ENCODE measurements around the gene FAXDC2.

The FAXDC2 gene

DNA sequence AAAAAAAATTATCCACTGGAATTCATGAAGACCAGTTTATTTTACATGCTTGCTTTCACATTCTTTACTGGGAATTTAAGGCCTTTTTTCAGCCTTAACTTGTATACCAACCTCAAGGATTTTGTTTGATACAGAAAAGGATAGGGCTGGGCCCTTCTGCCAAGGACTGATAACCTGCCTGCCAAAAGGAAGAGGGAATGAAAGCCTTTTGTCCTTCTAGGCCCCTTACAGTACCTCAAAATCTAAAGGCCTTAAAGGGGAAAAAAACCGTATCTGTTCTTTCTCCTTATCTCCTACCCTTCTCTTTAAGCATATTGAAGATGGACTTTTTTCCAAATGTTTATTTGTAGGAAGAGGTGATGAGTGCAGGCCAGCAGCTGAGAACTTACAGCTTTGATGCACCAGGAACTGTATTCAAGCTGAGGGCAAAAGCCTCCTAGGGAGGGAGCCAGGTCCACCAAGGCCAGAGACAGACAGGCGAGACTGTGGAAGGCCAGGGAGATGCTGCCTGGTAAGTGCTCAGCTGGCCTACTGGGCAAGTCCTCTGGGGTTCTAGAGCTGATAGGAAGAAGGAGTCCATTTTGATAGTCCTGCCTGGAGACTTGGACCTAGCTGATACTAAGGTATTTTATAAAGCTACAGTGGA lies 31.8 kb downstream of the FAXDC2 start:
- no peak for DNase-seq
- peak overlapping the region; percentile 3 to 22 for H3K27ac ChIP-seq
- peaks cover 55 to 100% (median 79%) of the 10 kb centered on the region in 3 donors for H3K36me3 ChIP-seq

DNA sequence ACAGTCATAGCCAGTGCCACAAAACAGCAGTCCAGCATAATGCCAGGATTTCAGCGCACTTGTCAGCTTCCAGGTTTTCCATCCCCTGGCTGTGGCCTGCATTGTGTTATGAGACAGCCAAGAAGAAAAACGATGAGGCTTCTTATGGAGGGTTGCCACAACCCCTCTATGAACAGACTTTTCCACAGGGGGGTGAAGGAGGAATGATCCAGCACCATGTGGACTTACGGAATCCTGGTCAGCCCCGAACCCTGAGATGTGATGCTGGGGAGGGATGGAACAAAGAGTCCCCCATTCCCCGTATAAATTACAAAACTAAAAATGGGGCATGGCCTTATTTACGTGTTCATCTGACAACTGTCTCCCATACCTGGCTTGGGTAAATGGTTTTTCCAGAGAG lies 32.6 kb downstream of the FAXDC2 start:
- intact Hi-C loops (cut with DNase I; ENCODE audit: low total_unique reads) = loop anchor here (10.0 kb wide), 1 partner anchor 133 kb away; no protein-coding TSS in a partner anchor
- DNase-seq = no peak
- H3K4me1 ChIP-seq = no peaks in the 10 kb centered on the region
- TF ChIP-seq, protein P1, sequence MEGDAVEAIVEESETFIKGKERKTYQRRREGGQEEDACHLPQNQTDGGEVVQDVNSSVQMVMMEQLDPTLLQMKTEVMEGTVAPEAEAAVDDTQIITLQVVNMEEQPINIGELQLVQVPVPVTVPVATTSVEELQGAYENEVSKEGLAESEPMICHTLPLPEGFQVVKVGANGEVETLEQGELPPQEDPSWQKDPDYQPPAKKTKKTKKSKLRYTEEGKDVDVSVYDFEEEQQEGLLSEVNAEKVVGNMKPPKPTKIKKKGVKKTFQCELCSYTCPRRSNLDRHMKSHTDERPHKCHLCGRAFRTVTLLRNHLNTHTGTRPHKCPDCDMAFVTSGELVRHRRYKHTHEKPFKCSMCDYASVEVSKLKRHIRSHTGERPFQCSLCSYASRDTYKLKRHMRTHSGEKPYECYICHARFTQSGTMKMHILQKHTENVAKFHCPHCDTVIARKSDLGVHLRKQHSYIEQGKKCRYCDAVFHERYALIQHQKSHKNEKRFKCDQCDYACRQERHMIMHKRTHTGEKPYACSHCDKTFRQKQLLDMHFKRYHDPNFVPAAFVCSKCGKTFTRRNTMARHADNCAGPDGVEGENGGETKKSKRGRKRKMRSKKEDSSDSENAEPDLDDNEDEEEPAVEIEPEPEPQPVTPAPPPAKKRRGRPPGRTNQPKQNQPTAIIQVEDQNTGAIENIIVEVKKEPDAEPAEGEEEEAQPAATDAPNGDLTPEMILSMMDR (IDR thresholded peaks at IDR 0.05) = no peak
- H3K9me3 ChIP-seq = no peaks in the 10 kb centered on the region
- no peak overlapping the region for H3K4me3 ChIP-seq
- peak overlapping the region in 1 of 2 donors; percentile 22 for H3K27ac ChIP-seq
- H3K36me3 ChIP-seq = peaks cover 54 to 100% (median 79%) of the 10 kb centered on the region in 3 donors
- H3K27me3 ChIP-seq = no peaks in the 10 kb centered on the region

More for the DNA sequence above, 31.8 kb downstream of the FAXDC2 start:
- no peaks in the 10 kb centered on the region for H3K27me3 ChIP-seq
- H3K4me3 ChIP-seq = no peak overlapping the region
- intact Hi-C loops (cut with DNase I; ENCODE audit: low total_unique reads) = loop anchor here (10.0 kb wide), 1 partner anchor 134 kb away; no protein-coding TSS in a partner anchor
- no peaks in the 10 kb centered on the region for H3K9me3 ChIP-seq
- H3K4me1 ChIP-seq = no peaks in the 10 kb centered on the region
- TF ChIP-seq, protein P1 (IDR thresholded peaks at IDR 0.05) = no peak

DNA sequence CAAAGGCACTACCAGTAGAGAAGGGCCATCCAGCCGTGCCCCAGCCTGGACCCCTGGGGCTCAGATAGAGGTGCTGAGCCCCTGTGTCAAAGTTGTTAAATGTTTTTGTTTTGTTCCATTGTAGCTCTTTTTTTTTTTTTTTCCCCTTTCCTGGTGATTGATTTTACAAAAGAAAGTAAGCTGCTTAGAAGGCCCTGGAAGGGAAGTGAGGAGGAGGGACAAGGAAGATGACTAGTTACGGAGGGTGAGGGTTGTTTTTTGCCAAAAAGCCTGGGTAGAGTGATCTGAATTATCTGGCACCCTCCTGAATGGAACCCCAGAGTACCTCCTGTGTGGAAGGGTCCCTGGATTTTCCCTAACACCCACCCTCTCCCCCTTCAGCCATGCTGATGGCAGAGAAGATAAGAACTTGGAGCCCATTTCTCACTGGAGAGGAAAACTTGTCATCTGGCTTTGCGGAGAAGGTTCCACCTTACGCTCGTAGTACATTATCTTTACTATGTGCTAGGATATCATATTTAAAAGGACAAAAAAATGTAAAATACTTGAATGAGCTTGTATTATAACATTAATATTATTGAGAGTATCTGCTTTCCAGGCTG lies 33.4 kb downstream of the FAXDC2 start:
- peaks cover 49 to 100% (median 78%) of the 10 kb centered on the region in 3 donors for H3K36me3 ChIP-seq
- H3K9me3 ChIP-seq = no peaks in the 10 kb centered on the region
- H3K4me3 ChIP-seq = no peak overlapping the region
- no peaks in the 10 kb centered on the region for H3K27me3 ChIP-seq
- TF ChIP-seq, protein P1 (IDR thresholded peaks at IDR 0.05) = no peak
- peak overlapping the region in 1 of 2 donors; percentile 14 for H3K27ac ChIP-seq
- intact Hi-C loops (cut with DNase I; ENCODE audit: low total_unique reads) = loop anchor here (10.0 kb wide), 1 partner anchor 132 kb away; no protein-coding TSS in a partner anchor
- no peak for DNase-seq
- H3K4me1 ChIP-seq = no peaks in the 10 kb centered on the region

DNA sequence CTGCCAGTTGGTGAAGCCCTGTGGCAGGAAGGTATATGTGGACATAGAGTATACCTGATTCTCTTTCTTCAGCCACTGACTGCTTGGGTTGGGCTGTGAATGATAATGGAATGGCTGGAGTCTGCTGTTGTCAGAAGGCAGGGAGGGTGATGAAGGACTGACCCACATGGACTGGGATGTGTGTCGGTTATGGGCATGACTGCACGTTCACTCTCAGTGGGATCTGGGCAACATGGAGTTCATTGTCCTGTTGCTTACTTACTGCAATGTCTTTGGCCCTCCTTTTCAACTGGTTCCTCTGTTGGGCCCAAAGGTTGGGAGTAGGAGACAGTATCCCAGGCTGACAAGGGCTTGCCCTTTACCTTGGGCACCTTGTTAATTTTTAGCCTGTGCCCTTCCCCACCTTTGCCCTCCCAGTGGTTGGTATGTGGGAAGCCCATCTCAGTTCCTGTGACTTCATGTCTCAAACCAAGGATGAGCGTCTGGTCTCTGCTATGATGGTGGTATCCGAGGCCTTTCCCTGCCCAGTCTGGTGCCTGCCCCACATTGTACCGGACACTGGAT lies 34.6 kb downstream of the FAXDC2 start:
- Histone ChIP-seq H3K36me3 (peaks cover 49 to 100% (median 78%) of the 10 kb centered on the region in 3 donors), H3K4me1 (peaks cover 0 to 3% (median 0%) of the 10 kb centered on the region in 4 donors), H3K4me3 (no peak overlapping the region), H3K9me3 (no peaks in the 10 kb centered on the region), H3K27ac (no peak overlapping the region), H3K27me3 (no peaks in the 10 kb centered on the region)
- DNase-seq = no peak
- intact Hi-C loops (cut with DNase I; ENCODE audit: low total_unique reads) = loop anchor here (10.0 kb wide), 1 partner anchor 131 kb away; no protein-coding TSS in a partner anchor
- TF ChIP-seq, protein P1 (IDR thresholded peaks at IDR 0.05) = no peak

DNA sequence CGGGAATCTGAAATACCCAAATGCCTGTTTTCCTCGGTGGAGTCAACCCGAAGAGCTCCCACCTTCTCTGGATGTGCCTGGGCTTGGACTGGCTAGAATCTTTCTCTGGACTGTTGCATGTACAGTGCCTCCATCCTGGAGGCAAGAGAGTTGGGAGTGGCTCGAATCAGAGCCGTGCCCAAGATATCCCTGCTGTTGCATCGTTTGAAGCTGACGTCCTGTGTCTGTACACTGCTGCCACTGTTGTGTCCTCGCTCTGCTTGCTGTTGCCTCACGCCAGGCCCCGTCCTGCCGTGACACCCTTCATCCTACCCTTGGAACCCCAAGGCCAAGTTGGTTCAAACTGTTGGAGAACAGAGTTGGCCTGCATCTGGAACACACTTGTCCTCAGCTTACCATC lies 35.4 kb downstream of the FAXDC2 start:
- Histone ChIP-seq H3K4me1 (peaks cover 0 to 3% (median 0%) of the 10 kb centered on the region in 4 donors), H3K27me3 (no peaks in the 10 kb centered on the region), H3K27ac (no peak overlapping the region), H3K36me3 (peaks cover 52 to 100% (median 77%) of the 10 kb centered on the region in 3 donors), H3K4me3 (no peak overlapping the region), H3K9me3 (no peaks in the 10 kb centered on the region)
- TF ChIP-seq, protein P1 (IDR thresholded peaks at IDR 0.05) = no peak
- DNase-seq = no peak
- intact Hi-C loops (cut with DNase I; ENCODE audit: low total_unique reads) = loop anchor here (10.0 kb wide), 1 partner anchor 130 kb away; no protein-coding TSS in a partner anchor
